ENCODE data around the gene STIP1. TPM values are rescaled to one million over a fixed set of nuclear protein-coding genes. Genes with fewer than 3 reads are reported as not detected.
A peak's percentile ranks its signal among the peaks of the same experiment; 100 is the strongest.

Gene STIP1
- total RNA-seq, 1 experiment from 2014 or later: 154 TPM

DNA sequence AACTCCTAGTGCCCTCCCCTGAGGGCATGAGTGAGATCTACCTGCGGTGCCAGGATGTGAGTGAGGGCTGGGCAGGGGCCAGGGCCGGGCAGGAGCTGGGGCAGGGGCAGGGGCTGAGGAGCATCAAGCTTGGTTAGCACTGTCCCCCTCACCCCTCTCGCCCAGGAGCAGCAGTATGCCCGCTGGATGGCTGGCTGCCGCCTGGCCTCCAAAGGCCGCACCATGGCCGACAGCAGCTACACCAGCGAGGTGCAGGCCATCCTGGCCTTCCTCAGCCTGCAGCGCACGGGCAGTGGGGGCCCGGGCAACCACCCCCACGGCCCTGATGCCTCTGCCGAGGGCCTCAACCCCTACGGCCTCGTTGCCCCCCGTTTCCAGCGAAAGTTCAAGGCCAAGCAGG lies 34.3 kb downstream of the STIP1 start:
- DNase-seq (ENCODE audit: extremely low read depth, low read depth): no peak

DNA sequence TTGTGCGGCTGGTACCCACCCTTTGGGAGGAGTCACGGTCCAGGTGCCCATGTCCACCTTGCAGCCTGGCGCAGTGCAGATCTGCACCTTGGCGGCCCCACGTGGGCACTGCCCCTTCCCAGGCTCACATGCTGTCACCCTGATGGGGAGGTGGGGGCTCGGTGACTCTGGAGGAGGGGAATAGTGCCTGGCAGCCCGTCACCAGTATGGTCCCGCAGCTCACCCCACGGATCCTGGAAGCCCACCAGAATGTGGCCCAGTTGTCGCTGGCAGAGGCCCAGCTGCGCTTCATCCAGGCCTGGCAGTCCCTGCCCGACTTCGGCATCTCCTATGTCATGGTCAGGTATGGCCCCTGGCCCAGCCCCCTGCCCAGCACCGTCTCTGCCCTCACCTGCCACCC lies 34.8 kb downstream of the STIP1 start:
- DNase-seq (ENCODE audit: extremely low read depth, low read depth): no peak

DNA sequence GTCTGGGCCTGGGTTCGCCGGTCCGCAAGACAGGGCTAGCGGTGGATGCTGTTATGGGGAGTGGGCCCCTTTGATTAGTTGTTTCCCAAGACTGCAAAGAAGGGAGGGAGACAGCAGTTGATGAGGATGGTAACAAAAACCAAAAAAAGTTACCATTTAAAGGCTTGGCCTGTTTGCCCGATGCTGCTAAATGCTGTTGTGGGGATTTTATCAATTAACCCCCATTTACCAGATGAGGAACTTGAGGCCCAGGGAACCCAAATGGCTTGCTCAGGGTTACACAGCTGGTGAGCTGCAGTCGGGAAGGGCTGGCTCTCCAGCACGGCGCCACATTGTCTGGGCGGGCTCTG lies 36.7 kb downstream of the STIP1 start:
- DNase-seq (ENCODE audit: extremely low read depth, low read depth): no peak

DNA sequence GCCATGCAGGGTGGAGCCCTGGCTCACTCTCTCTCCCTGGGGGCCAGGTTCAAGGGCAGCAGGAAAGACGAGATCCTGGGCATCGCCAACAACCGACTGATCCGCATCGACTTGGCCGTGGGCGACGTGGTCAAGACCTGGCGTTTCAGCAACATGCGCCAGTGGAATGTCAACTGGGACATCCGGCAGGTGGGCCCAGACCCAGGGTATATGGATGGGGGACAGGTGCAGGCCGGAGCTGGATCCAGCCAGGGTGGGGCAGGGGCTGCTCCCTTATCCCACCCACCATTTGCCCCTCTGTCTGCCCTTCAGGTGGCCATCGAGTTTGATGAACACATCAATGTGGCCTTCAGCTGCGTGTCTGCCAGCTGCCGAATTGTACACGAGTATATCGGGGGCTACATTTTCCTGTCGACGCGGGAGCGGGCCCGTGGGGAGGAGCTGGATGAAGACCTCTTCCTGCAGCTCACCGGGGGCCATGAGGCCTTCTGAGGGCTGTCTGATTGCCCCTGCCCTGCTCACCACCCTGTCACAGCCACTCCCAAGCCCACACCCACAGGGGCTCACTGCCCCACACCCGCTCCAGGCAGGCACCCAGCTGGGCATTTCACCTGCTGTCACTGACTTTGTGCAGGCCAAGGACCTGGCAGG lies 37.2 kb downstream of the STIP1 start:
- DNase-seq (ENCODE audit: extremely low read depth, low read depth): no peak

DNA sequence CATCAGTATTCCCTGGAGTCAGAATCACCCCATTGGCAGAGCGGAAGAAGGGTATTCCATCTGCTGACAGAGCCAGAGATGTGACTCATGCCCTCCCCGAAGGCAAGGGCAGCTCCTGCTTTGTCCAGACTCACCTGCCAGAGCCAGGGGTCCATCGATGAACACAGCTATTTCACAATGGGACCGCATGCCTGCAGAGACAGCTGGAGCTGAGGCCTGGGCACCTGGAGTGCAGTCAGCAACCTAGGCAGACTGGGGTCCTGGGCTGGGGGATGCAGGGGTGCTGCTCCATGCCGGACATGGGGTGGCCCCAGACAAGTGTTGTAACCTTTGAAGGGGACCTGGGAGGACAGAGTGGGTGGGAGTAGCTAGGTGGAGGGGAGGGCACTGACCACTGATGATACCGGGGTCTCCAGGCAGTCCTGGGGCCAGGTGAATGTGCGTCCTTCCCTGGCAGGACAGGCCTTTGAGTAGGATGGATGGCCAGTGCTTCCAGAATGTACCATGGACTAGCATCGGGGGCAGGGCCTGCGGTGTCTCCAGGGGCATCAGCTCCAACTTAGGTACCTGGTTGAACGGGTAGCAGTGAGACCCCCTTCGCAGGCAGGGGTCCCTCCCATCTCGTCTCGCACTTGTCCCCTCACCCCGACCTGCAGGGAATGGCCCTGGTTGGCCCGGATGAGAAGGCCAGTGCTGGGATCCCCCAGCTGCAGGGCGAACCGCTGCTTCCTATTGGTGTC lies 38.4 kb downstream of the STIP1 start:
- no peak for DNase-seq (ENCODE audit: extremely low read depth, low read depth)

DNA sequence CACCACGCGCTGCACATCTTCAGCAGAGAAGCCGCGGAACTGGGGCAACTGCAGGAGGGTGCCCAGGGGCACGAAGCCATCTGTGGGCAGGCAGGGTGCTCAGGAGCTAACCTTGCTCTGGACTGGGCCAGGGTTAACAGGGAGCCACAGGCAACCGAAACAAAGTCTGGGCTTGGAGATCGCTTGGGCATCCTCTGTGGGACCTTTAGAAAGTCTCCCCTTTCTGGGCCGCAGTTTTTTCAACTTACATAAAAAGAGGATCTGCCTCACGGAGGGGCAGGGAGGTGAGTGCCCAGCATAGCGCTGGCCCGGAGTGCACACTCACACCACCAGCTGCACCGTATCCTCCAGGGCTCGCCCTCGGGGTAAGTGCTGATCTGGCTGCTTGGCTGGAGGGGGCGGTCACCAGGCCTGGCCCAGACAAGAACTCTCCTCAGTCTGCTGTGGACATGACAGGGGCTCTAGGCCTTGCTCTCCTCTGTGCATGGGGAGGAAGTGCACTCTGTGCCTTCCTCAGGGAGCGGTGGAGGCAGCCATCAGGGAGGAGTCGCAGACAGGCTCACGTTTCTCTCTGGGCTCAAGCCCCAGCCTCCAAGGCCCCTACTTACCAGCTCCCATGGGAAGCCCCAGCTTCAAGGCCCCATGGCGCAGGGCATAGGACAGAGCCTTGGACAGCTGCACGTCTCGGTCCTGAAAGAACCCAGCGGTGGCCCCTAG lies 39.1 kb downstream of the STIP1 start:
- no peak for DNase-seq (ENCODE audit: extremely low read depth, low read depth)

DNA sequence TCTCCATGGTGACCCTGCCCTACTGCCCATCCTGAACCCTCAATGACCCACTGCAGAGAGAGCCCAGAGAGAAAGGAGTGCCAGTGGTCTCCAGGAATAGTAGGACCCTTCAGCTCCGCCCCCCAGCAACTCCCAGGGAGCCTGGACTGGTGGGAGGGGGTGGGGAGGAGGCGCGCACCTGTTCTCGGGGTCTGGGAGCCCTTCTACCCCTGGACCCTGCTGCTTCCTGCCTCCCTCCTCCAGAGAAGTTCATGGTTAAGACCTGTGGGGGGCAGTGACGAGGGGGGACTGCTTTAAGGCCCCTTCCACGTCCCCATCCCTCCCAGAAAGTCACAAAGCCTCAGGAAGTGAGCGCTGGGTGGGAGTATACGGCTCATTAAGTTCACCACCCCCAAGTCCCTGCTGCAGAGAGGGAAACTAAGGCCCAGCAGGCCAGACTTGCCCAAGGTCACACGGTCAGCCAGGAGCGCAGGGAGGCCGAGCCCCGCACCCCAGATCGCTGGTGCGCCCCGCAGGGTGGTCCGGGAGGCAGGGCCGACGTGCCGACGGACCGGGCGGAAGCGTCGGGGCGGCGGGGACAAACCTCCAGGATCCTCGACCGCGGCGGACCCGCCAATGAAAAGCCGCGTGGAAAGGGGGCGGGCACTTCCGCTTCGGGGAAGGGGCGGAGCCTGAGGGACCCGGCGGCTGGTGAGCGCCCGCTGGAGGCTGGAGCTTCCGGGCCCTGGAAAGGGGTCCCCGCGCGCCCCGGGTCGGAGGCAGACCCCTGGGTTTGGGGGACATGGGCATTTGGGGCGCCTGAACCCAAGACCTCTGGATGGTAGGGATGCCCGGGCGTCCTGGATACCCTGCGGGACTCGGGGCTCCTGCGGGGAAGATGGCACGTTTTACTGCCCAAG lies 39.9 kb downstream of the STIP1 start, which contains the start of the genes NUDT22 and TRPT1:
NUDT22 (plus strand) TSS at position 667 of the 899 bp plus-strand sequence. CDS start 379 bp downstream, outside the sequence.
TRPT1 (minus strand) TSS at position 579 of the 899 bp plus-strand sequence; CDS start at position 253, 326 bp downstream.
- peak; percentile 64 for DNase-seq (ENCODE audit: extremely low read depth, low read depth)

DNA sequence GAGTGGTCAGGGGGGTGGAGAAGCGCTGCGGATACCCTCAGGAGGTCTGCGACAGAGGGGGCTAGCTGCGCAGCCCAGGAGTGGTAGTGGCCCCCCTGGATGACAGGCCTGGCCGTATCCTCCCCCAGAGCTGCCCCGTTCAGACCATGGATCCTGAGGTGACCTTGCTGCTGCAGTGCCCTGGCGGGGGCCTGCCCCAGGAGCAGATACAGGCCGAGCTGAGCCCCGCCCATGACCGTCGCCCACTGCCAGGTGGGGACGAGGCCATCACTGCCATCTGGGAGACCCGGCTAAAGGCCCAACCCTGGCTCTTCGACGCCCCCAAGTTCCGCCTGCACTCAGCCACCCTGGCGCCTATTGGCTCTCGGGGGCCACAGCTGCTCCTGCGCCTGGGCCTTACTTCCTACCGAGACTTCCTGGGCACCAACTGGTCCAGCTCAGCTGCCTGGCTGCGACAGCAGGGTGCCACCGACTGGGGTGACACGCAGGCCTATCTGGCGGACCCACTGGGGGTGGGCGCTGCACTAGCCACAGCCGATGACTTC lies 40.6 kb downstream of the STIP1 start:
- DNase-seq (ENCODE audit: extremely low read depth, low read depth): no peak

DNA sequence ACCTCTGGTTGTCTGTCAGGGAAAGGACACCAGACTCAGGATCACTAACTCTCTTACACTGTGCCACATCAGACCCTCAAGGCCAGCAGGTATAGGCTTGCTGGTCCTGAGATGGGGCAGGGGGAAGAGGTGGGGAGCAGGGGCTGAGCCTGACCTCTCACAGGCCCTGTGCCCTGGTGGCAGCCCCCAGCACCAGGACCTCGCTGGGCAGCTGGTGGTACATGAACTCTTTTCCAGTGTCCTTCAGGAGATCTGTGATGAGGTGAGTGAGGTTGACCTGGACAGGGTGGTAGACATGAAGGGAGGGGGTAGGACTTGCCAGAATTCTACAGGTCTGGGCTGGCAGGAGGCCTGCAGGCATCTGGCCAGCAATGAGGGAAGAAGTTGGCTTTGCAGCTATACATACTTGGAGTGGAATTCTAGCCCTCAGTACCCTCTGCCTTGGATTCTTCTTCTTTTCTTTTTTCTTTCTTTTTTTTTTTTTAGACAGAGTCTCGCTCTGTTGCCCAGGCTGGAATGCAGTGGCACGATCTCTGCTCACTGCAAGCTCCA lies 41.5 kb downstream of the STIP1 start:
- no peak for DNase-seq (ENCODE audit: extremely low read depth, low read depth)

DNA sequence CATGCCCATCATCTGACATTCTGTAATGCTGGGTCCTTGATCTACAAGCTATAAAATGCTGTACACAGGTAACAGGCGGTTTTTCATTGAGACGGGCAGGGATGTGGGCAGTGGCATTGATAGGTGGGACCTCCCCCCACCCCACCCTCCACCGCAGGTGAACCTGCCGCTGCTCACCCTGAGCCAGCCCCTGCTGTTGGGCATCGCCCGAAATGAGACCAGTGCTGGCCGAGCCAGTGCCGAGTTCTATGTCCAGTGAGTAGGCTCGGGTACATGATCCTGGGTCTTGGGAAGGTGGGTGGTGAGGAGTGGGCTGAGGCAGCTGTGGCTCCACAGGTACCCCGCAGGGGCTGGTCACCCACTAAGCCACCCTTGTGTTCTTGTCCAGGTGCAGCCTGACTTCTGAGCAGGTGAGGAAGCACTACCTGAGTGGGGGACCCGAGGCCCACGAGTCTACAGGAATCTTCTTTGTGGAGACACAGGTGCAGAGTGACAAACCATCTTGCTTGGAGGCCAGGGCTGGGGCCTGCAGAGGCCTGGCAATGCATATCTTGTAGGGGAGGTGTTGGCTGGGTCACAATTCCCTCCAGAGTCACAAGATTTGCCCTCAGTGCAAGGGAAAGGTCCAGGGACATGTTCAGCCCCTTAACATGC lies 43.2 kb downstream of the STIP1 start:
- no peak for DNase-seq (ENCODE audit: extremely low read depth, low read depth)

DNA sequence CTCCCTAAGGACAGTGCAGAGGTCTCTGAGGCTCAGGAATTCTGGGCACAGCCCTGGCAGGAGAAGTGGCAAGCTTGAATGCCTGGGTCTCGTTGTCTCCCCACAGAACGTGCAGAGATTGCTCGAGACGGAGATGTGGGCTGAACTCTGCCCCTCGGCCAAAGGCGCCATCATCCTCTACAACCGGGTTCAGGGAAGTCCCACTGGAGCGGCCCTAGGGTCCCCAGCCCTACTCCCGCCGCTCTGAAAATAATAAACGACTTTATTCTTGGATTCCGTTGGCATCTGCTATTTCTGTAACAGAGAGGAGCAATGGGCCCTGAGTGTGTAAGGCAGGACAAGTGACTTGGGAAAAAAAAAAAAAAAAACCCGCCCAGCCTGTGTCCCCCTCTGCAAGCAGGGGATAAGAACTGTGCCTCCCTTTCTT lies 43.8 kb downstream of the STIP1 start:
- no peak for DNase-seq (ENCODE audit: extremely low read depth, low read depth)

DNA sequence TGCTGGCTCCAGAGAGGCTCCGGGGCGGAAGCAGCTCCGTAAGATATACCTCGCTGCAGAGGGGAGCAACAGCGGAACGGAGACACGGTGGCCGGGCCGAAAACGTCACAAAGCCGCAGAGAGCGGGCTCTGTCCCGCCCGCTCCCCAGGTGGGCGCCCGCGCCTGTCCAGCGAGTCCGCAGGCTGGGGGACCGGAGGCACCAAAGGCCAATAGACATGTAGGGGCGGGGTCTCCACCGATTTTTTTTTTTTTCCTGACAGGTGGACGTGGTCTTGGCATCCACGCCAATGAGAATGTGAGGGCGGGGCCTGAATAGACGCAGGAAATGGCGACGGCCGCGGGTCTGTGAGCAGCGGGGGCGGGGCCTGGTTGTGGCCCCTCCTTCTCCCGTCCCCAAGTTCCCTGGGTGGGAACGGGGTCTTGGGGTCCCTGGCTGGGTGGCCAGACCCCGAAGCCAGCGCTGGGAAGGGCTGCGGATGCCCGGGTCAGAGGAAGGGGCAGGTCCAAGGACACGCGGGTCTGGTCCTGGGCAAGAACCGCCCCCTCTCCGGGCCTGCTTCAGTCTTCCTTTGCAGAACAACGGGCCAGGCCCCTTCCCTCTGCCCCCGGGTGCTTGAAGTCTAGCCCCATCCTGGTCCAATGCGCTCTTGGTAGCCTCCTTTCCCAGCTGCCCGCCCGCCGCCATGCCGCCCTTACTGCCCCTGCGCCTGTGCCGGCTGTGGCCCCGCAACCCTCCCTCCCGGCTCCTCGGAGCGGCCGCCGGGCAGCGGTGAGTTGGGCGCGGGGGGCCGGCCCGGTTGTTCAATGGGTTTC lies 44.4 kb downstream of the STIP1 start, which contains the start of gene DNAJC4:
DNAJC4 (plus strand) TSS at position 378 of the 814 bp plus-strand sequence; CDS start at position 685, 307 bp downstream.
- DNase-seq (ENCODE audit: extremely low read depth, low read depth): peak; percentile 84

DNA sequence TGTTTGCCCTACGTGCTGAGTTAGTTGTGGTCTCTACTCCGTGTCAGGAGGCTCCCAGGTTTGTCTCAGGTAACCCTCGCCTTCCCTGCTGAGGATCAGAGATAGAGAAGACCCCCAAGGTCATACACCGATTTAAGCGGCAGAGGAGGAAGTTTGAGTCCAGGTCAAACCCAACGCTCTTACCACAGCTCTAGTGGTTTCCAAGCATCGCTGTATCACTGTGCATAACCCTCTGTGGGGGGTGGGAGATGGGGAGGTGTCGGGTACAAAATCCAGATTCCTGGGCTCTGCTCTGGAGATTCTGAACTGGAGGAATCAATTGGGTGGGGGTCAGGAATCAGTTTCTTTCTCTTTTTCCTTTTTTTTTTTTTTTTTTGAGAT lies 45.0 kb downstream of the STIP1 start:
- DNase-seq (ENCODE audit: extremely low read depth, low read depth): no peak

DNA sequence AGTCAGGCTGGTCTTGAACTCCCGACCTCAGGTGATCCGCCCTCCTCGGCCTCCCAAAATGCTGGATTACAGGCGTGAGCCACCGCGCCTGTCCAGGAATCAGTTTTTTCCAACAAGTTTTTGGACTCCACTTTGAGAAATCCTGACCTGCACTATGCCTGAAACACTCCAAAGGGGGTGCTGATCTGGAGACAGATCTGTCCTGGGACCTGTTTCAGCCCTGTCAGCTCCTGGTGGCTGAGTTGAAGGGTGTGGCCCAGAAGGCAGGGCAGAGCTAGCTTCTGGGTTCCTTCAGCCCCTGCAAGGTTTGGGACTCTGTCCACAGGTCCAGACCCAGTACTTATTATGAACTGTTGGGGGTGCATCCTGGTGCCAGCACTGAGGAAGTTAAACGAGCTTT lies 45.6 kb downstream of the STIP1 start:
- no peak for DNase-seq (ENCODE audit: extremely low read depth, low read depth)

DNA sequence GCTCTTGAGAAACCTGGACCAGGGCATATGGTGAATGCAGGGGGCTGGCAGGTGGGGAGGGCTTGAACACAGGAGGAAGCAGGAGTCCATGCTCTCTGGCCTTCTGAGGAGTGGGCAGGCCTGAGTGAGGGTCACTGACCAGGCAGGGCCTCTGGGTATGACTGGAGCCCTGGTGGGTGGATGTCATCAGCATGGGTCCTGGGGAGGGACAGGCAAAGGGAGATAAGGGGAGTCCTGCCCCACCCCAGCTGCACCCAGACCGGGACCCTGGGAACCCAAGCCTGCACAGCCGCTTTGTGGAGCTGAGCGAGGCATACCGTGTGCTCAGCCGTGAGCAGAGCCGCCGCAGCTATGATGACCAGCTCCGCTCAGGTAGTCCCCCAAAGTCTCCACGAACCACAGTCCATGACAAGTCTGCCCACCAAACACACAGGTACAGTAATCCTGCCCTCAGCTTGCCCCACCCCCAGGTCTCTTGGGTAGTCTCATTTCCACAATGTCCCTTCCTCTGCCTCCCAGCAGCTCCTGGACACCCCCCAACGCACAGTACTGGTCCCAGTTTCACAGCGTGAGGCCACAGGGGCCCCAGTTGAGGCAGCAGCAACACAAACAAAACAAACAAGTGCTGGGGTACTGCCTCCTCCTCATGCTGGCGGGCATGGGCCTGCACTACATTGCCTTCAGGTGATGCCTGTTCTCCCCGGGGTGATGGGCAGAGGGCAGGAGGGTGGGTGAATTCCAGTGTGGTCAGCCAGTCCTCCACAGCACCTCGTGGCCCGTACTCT lies 46.4 kb downstream of the STIP1 start:
- DNase-seq (ENCODE audit: extremely low read depth, low read depth): no peak

DNA sequence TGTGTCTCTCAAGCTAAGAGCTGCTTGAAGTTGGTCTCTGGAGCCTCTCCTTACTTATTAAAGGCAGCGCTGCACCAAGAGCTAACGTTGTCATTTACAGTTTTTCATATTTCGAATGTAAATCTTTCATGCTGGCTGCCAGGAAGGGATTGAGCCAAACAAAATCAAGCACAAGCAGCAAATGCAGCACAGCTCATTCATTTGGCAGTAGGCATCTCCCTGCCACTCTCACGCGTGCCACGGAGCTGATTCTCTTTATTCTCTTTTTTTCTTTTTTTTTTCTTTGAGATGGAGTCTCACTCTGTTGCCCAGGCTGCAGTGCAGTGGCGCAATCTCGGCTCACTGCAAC lies 47.0 kb downstream of the STIP1 start:
- no peak for DNase-seq (ENCODE audit: extremely low read depth, low read depth)

DNA sequence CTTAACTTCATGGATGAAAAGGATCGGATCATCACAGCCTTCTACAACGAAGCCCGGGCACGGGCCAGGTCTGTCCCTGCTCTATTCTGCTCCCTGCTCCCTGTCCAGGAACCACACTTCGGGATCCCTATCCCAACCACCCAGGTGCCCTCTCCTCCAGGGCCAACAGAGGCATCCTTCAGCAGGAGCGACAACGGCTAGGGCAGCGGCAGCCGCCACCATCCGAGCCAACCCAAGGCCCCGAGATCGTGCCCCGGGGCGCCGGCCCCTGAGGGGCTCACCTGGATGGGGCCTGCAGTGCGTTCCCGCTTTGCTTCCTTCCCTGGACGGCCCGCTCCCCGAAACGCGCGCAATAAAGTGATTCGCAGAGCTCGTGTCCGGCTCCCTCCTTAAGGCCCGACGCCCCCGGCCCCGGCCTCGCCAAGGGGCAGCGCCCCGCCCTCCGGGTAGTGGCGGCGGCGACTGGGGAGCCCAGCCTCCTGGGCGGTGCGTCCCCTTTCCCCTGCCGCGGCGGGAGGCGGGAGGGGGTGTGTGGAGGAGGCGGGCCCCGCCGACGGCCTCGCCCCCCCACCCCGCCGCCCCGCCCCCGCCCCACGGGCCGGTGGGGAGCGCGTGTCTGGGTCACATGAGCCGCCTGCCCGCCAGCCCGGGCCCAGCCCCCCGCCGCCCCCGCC lies 48.1 kb downstream of the STIP1 start, which contains the start of gene VEGFB:
VEGFB (plus strand) TSS at position 672 of the 674 bp plus-strand sequence. CDS start 250 bp downstream, outside the sequence.
- DNase-seq (ENCODE audit: extremely low read depth, low read depth): no peak

All from NCI-H460 (cell line).